Measurements from ENCODE around the gene OR8H1.

OR8H1 gene

GRCh38 chr11:56292154-56292553 is at the start of gene OR8H1:
Gene OR8H1 (minus strand): TSS chr11:56292254. CDS start chr11:56291062, 1,192 bp downstream.
- ChIA-PET CTCF (no interaction called here), POLR2A (no interaction called here)
- TF ChIP-seq CTCF (IDR thresholded peaks at IDR 0.05; ENCODE audit: insufficient read depth, low read length, missing control alignments), result no peak
- H3K4me3 ChIP-seq (ENCODE audit: low read depth, low read length), result no peak within 1 kb of the TSS
- DNase-seq (ENCODE audit: low read depth, low spot score), result no peak

GRCh38 chr11:56340289-56340688 is 48.2 kb upstream of the OR8H1 start:
- ChIA-PET POLR2A (no interaction called here), CTCF (no interaction called here)
- no peak for DNase-seq (ENCODE audit: low read depth, low spot score)

GRCh38 chr11:56333156-56333555 is 41.1 kb upstream of the OR8H1 start:
- DNase-seq (ENCODE audit: low read depth, low spot score), result no peak
- CTCF ChIA-PET, result no interaction called here
- no peak overlapping the region for H3K4me3 ChIP-seq (ENCODE audit: low read depth, low read length)
- TF ChIP-seq CTCF (IDR thresholded peaks at IDR 0.05; ENCODE audit: insufficient read depth, low read length, missing control alignments), result no peak
- POLR2A ChIA-PET, result no interaction called here

More at GRCh38 chr11:56340289-56340688, 48.2 kb upstream of the OR8H1 start:
- H3K4me3 ChIP-seq (ENCODE audit: low read depth, low read length), result no peak overlapping the region
- no peak for TF ChIP-seq CTCF (IDR thresholded peaks at IDR 0.05; ENCODE audit: insufficient read depth, low read length, missing control alignments)

- DNase-seq (ENCODE audit: low read depth, low spot score), result no peak
- ChIA-PET CTCF (no interaction called here), POLR2A (no interaction called here)
- no peak for TF ChIP-seq CTCF (IDR thresholded peaks at IDR 0.05; ENCODE audit: insufficient read depth, low read length, missing control alignments)
- no peak overlapping the region for H3K4me3 ChIP-seq (ENCODE audit: low read depth, low read length)
Measured at GRCh38 chr11:56331861-56332491, 39.9 kb upstream of the OR8H1 start.

GRCh38 chr11:56314844-56315243 is 22.8 kb upstream of the OR8H1 start, which contains the start of gene OR8K3:
Gene OR8K3 (plus strand): TSS chr11:56315144. CDS start chr11:56318307, 3,163 bp downstream.
- no peak within 1 kb of the TSS for H3K4me3 ChIP-seq (ENCODE audit: low read depth, low read length)
- POLR2A ChIA-PET, result no interaction called here
- DNase-seq (ENCODE audit: low read depth, low spot score), result no peak
- CTCF ChIA-PET, result no interaction called here
- no peak for TF ChIP-seq CTCF (IDR thresholded peaks at IDR 0.05; ENCODE audit: insufficient read depth, low read length, missing control alignments)

- POLR2A ChIA-PET, result no interaction called here
- H3K4me3 ChIP-seq (ENCODE audit: low read depth, low read length), result no peak overlapping the region
- CTCF ChIA-PET, result no interaction called here
- DNase-seq (ENCODE audit: low read depth, low spot score), result no peak
- TF ChIP-seq CTCF (IDR thresholded peaks at IDR 0.05; ENCODE audit: insufficient read depth, low read length, missing control alignments), result no peak
Measured at GRCh38 chr11:56307836-56308235, 15.8 kb upstream of the OR8H1 start.

All from AG04449 (cell line).